GM18517 (cell line): Measurements from ENCODE around the gene CNTN4.
"Not testable (repeated sequence)": the region's sequence is repeated elsewhere in the genome, so short reads cannot be mapped to it uniquely, and the experiment has no call there.

ENCODE experiments used
- ATAC-seq: cut with Tn5 transposase; IDR thresholded peaks from one replicate; pipeline ENCODE4 v1.9.1; 2021; ENCODE audit warnings: mild to moderate bottlenecking, moderate library complexity; ENCODE audit not compliant: unreplicated experiment

CNTN4 gene

GRCh38 chr3:2510591-2511145 is 412.0 kb downstream of the CNTN4 start:
- no peak for ATAC-seq

- no peak for ATAC-seq
These were observed 412.7 kb downstream of the CNTN4 start for GRCh38 chr3:2511356-2511755.

GRCh38 chr3:2512881-2513280 is 414.2 kb downstream of the CNTN4 start:
- no peak for ATAC-seq

GRCh38 chr3:2513986-2514385 is 415.3 kb downstream of the CNTN4 start:
- ATAC-seq = no peak

GRCh38 chr3:2516762-2517441 is 418.2 kb downstream of the CNTN4 start:
- no peak for ATAC-seq

- ATAC-seq = no peak
These were observed 419.0 kb downstream of the CNTN4 start for GRCh38 chr3:2517500-2518172.

GRCh38 chr3:2523281-2523836 is 424.7 kb downstream of the CNTN4 start:
- no peak for ATAC-seq

GRCh38 chr3:2525968-2526367 is 427.3 kb downstream of the CNTN4 start:
- no peak for ATAC-seq

GRCh38 chr3:2526926-2527325 is 428.3 kb downstream of the CNTN4 start:
- no peak for ATAC-seq

- ATAC-seq = not testable (repeated sequence)
These were observed 428.7 kb downstream of the CNTN4 start for GRCh38 chr3:2527328-2527727.

GRCh38 chr3:2534767-2535166 is 436.1 kb downstream of the CNTN4 start:
- not testable (repeated sequence) for ATAC-seq

GRCh38 chr3:2535206-2535605 is 436.5 kb downstream of the CNTN4 start:
- ATAC-seq = no peak

GRCh38 chr3:2536575-2536974 is 437.9 kb downstream of the CNTN4 start:
- no peak for ATAC-seq

GRCh38 chr3:2540115-2540514 is 441.4 kb downstream of the CNTN4 start:
- ATAC-seq = no peak

- no peak for ATAC-seq
These were observed 444.6 kb downstream of the CNTN4 start for GRCh38 chr3:2543247-2543646.

- no peak for ATAC-seq
These were observed 445.5 kb downstream of the CNTN4 start for GRCh38 chr3:2544212-2544611.

GRCh38 chr3:2544718-2545117 is 446.1 kb downstream of the CNTN4 start:
- ATAC-seq = no peak

- no peak for ATAC-seq
These were observed 448.4 kb downstream of the CNTN4 start for GRCh38 chr3:2547049-2547448.

GRCh38 chr3:2554656-2555055 is 456.0 kb downstream of the CNTN4 start:
- no peak for ATAC-seq

- ATAC-seq = no peak
These were observed 460.1 kb downstream of the CNTN4 start for GRCh38 chr3:2558796-2559195.

GRCh38 chr3:2567451-2567850 is 468.8 kb downstream of the CNTN4 start:
- no peak for ATAC-seq

GRCh38 chr3:2568156-2568555 is 469.5 kb downstream of the CNTN4 start:
- no peak for ATAC-seq
